HG03139 (cell line): ENCODE data around the gene LGALS14.

Source experiments
- ATAC-seq: cut with Tn5 transposase; IDR thresholded peaks from one replicate; pipeline ENCODE4 v1.9.1; 2021; ENCODE audit not compliant: unreplicated experiment

LGALS14 gene

DNA sequence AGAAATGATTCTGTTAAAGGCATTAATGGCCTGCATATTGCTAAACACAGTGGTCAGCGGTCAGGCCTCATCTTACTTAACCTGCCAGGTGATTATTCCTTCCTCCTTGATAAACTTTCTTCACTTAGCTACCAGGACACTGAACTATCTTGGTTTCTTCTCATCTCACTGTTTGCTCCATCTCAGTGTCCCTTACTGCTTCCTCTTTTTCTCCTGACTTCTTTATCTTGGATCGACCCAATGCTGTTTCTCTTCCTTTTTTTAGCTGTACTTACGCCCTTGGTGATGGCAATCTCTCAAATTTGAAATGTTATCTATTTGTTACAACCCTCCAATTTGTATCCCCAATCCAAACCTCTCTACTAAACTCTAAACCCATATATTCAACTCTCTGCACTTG lies 41.4 kb downstream of the LGALS14 start:
- no peak for ATAC-seq

- ATAC-seq = no peak
These were observed 42.7 kb downstream of the LGALS14 start for GRCh38 chr19:39746836-39747529.

DNA sequence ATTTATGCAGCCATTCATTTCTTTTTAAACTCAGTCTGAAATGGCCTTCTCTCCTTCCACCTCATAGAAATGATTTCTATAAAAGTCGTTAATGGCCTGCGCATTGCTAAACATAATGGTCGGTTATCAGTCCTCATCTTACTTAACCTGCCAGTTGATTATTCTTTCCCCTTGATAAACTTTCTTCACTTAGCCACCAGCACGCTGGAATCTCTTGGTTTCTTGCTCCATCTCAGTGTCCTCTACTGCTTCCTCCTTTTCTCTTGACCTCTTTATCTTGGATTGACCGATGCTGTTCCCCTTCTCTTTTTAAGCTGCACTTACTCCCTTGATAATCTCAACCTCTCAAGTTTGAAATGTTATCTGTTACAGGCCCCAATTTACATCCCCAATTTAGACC lies 45.7 kb downstream of the LGALS14 start:
- ATAC-seq = no peak

- ATAC-seq = no peak
These were observed 48.1 kb downstream of the LGALS14 start for GRCh38 chr19:39752390-39752789.

DNA sequence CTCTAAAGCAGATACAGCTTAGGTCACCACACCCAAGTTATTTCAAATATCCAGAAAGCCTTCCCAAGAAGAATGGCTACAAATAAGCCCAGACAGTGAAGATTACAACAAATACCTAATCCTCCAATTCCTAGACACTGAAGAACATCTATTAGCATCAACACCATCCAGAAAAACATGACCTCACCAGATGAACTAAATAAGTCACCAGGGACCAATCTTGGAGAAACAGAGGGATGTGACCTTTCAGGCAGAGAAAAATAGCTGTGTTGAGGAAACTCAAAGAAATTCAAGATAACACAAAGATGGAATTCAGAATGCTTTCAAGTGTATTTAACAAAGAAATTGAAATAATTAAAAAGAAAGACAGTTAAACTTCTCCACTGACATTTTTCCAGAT lies 48.5 kb downstream of the LGALS14 start:
- ATAC-seq = no peak

- no peak for ATAC-seq
These were observed 50.3 kb downstream of the LGALS14 start for GRCh38 chr19:39754544-39754943.

GRCh38 chr19:39754971-39755370 lies 50.7 kb downstream of the LGALS14 start:
- no peak for ATAC-seq
